ENCODE results near the gene ACVR1B. TPM values are rescaled to one million over a fixed set of nuclear protein-coding genes. Genes with fewer than 3 reads are reported as not detected.

Gene ACVR1B
- total and polyA plus RNA-seq, 4 donors = 4.0 to 21.9 (median 12.0) TPM

DNA sequence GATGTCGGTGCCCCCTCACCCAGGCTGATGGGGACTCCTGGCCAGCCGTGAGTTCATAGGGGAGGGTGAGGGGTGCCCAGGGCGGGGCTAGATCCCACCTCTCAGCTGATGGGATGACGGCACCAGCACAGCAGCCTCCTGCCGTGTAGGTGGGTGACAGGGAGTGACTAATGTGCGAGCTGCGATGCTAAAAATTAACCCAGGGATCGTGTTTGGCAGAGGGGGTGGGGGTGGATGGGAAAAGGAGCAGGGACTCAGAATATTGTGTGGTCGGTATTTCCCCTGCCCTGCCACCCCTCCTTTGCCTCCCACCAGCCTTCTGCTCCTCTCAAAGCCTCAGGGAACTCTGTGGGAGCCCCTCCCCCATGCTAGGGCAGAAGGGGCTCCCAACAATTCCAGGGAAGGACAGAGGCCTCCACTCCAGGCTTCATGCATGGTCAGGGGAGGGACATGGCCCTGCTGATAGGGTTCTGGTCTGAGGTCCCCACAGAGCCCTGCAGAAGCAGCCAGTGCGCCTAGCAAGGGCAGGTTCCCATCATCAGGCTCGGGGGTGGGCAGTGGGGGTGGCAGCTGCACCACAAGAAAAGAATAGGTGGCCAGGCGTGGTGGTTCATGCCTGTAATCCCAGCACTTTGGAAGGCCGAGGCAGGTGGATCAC is 67.7 kb downstream of the ACVR1B start:
- Histone ChIP-seq H3K9ac (ENCODE audit: low read depth in 1 of 2, low read length in 2 of 2) (no peak overlapping the region), H3K27ac (ENCODE audit: low read depth in 1 of 2, low read length in 2 of 2) (no peak overlapping the region), H3K9me3 (ENCODE audit: control insufficient read depth in 4 of 4, low read length in 3 of 4) (no peaks in the 10 kb centered on the region), H3K4me1 (ENCODE audit: control insufficient read depth in 4 of 4, insufficient read depth in 4 of 4, low read length in 3 of 4) (peaks cover 0 to 10% (median 8%) of the 10 kb centered on the region in 4 donors), H3K36me3 (ENCODE audit: control insufficient read depth in 4 of 4, insufficient read depth in 3 of 4, low read depth in 1 of 4, low read length in 3 of 4) (peaks cover 0 to 2% (median 0%) of the 10 kb centered on the region in 4 donors), H3K4me3 (ENCODE audit: low read depth in 1 of 3, low read length in 3 of 3) (no peak overlapping the region), H3K27me3 (ENCODE audit: control insufficient read depth in 4 of 4, insufficient read depth in 4 of 4, low read length in 3 of 4) (no peaks in the 10 kb centered on the region)
- TF ChIP-seq FOXA1 (IDR thresholded peaks at IDR 0.05) (no peak), TAF1 (conservative IDR thresholded peaks at IDR 0.05) (no peak), RAD21 (IDR thresholded peaks at IDR 0.05) (no peak), RXRA (IDR thresholded peaks at IDR 0.05) (no peak), JUND (IDR thresholded peaks at IDR 0.05) (no peak), SP1 (IDR thresholded peaks at IDR 0.05) (no peak), HNF4G (IDR thresholded peaks at IDR 0.05) (no peak), FOXA2 (IDR thresholded peaks at IDR 0.05) (no peak), YY1 (IDR thresholded peaks at IDR 0.05) (no peak), HNF4A (conservative IDR thresholded peaks at IDR 0.05) (no peak)
- TF ChIP-seq, protein P1, sequence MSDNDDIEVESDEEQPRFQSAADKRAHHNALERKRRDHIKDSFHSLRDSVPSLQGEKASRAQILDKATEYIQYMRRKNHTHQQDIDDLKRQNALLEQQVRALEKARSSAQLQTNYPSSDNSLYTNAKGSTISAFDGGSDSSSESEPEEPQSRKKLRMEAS (IDR thresholded peaks at IDR 0.05) = no peak
- TF ChIP-seq, protein P2, sequence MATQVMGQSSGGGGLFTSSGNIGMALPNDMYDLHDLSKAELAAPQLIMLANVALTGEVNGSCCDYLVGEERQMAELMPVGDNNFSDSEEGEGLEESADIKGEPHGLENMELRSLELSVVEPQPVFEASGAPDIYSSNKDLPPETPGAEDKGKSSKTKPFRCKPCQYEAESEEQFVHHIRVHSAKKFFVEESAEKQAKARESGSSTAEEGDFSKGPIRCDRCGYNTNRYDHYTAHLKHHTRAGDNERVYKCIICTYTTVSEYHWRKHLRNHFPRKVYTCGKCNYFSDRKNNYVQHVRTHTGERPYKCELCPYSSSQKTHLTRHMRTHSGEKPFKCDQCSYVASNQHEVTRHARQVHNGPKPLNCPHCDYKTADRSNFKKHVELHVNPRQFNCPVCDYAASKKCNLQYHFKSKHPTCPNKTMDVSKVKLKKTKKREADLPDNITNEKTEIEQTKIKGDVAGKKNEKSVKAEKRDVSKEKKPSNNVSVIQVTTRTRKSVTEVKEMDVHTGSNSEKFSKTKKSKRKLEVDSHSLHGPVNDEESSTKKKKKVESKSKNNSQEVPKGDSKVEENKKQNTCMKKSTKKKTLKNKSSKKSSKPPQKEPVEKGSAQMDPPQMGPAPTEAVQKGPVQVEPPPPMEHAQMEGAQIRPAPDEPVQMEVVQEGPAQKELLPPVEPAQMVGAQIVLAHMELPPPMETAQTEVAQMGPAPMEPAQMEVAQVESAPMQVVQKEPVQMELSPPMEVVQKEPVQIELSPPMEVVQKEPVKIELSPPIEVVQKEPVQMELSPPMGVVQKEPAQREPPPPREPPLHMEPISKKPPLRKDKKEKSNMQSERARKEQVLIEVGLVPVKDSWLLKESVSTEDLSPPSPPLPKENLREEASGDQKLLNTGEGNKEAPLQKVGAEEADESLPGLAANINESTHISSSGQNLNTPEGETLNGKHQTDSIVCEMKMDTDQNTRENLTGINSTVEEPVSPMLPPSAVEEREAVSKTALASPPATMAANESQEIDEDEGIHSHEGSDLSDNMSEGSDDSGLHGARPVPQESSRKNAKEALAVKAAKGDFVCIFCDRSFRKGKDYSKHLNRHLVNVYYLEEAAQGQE (IDR thresholded peaks at IDR 0.05) = no peak
- 65% methylated on average over 13 of the region's 13 CpGs for WGBS
- DNase-seq (ENCODE audit: low spot score) = no peak

DNA sequence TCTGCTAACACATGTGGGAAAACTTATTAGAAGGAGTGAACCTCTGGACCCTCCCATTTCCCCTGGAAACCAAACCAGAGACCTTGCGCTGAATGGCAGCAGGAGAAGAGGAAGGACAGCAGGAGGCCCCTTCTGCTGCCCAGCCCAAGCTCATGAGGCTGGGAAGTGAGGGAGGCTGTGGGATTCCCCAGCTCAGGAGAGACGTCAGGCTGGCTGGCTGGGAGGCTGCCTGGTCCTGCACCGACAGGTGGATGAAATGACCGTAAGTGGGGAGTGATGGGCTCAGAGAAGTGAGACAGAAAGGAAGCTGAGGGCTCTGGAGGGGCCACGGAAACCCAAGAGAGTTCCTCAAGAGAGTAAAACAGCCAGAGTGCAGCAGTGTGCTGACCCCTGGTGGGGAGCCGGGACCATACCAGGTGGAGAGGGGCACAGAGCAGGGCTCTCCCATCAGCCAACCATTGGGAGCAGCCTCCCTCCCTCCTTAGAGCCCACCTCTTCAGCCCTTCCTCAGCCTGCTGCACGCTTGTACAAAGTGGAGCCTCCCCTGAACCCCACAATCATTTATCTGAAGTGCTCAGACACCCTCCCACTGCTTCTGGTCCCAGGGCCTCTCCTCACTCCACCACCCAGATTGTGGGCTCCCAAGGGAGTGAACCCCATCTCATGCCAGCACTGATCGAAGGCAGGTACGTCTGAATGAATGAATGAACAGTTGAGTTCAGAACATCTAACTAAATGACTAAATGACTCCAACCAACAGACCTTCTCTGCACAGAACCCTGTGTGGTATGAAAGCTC is 69.2 kb downstream of the ACVR1B start:
- Histone ChIP-seq H3K9ac (ENCODE audit: low read depth in 1 of 2, low read length in 2 of 2) (no peak overlapping the region), H3K4me3 (ENCODE audit: low read depth in 1 of 3, low read length in 3 of 3) (no peak overlapping the region), H3K4me1 (ENCODE audit: control insufficient read depth in 4 of 4, insufficient read depth in 4 of 4, low read length in 3 of 4) (peaks cover 0 to 15% (median 12%) of the 10 kb centered on the region in 4 donors), H3K27ac (ENCODE audit: low read depth in 1 of 2, low read length in 2 of 2) (no peak overlapping the region), H3K27me3 (ENCODE audit: control insufficient read depth in 4 of 4, insufficient read depth in 4 of 4, low read length in 3 of 4) (no peaks in the 10 kb centered on the region), H3K9me3 (ENCODE audit: control insufficient read depth in 4 of 4, low read length in 3 of 4) (no peaks in the 10 kb centered on the region), H3K36me3 (ENCODE audit: control insufficient read depth in 4 of 4, insufficient read depth in 3 of 4, low read depth in 1 of 4, low read length in 3 of 4) (no peaks in the 10 kb centered on the region)
- 43% methylated on average over 9 of the region's 9 CpGs for WGBS
- no peak for TF ChIP-seq GABPA (IDR thresholded peaks at IDR 0.05 in 1 of 2, conservative IDR thresholded peaks at IDR 0.05 in 1 of 2)
- no peak for TF ChIP-seq FOXA1 (IDR thresholded peaks at IDR 0.05)
- TF ChIP-seq HNF4A (conservative IDR thresholded peaks at IDR 0.05) = no peak
- TF ChIP-seq, protein P1 (IDR thresholded peaks at IDR 0.05) = no peak
- TF ChIP-seq, protein P3, sequence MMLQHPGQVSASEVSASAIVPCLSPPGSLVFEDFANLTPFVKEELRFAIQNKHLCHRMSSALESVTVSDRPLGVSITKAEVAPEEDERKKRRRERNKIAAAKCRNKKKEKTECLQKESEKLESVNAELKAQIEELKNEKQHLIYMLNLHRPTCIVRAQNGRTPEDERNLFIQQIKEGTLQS (IDR thresholded peaks at IDR 0.05) = no peak
- TF ChIP-seq RAD21 (IDR thresholded peaks at IDR 0.05) = peak; percentile 69 to 80
- TF ChIP-seq JUND (IDR thresholded peaks at IDR 0.05) = no peak
- TF ChIP-seq FOXA2 (IDR thresholded peaks at IDR 0.05) = no peak
- TF ChIP-seq SP1 (IDR thresholded peaks at IDR 0.05) = no peak
- TF ChIP-seq, protein P4, sequence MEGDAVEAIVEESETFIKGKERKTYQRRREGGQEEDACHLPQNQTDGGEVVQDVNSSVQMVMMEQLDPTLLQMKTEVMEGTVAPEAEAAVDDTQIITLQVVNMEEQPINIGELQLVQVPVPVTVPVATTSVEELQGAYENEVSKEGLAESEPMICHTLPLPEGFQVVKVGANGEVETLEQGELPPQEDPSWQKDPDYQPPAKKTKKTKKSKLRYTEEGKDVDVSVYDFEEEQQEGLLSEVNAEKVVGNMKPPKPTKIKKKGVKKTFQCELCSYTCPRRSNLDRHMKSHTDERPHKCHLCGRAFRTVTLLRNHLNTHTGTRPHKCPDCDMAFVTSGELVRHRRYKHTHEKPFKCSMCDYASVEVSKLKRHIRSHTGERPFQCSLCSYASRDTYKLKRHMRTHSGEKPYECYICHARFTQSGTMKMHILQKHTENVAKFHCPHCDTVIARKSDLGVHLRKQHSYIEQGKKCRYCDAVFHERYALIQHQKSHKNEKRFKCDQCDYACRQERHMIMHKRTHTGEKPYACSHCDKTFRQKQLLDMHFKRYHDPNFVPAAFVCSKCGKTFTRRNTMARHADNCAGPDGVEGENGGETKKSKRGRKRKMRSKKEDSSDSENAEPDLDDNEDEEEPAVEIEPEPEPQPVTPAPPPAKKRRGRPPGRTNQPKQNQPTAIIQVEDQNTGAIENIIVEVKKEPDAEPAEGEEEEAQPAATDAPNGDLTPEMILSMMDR (IDR thresholded peaks at IDR 0.05; ENCODE audit: low read depth, low read length, missing input control) = peak; percentile 57
- peak; percentile 69 for DNase-seq (ENCODE audit: low spot score)

Measured in liver (tissue), 9 donors.